ENCODE data around the gene MYO1E.

DNA sequence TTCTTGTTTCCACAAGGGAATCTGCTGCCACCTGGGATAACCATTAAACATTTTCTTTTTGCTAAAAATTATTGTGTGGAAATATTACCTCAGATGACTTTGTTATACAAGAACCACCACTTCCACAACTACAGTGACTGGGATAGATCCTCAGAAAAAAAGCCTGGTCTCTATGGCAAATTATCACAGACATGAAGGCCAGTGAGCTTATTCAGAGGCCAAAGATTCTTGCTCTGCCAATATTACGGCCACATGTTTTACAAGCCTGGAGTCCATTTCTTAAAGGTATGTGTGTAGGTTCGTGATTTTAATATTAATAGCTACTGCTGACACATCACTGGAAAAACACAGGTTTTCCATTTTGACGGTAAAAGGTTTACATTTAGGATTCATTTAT lies 73.8 kb downstream of the MYO1E start:
- TF ChIP-seq, protein P1, sequence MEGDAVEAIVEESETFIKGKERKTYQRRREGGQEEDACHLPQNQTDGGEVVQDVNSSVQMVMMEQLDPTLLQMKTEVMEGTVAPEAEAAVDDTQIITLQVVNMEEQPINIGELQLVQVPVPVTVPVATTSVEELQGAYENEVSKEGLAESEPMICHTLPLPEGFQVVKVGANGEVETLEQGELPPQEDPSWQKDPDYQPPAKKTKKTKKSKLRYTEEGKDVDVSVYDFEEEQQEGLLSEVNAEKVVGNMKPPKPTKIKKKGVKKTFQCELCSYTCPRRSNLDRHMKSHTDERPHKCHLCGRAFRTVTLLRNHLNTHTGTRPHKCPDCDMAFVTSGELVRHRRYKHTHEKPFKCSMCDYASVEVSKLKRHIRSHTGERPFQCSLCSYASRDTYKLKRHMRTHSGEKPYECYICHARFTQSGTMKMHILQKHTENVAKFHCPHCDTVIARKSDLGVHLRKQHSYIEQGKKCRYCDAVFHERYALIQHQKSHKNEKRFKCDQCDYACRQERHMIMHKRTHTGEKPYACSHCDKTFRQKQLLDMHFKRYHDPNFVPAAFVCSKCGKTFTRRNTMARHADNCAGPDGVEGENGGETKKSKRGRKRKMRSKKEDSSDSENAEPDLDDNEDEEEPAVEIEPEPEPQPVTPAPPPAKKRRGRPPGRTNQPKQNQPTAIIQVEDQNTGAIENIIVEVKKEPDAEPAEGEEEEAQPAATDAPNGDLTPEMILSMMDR (IDR thresholded peaks at IDR 0.05), result no peak
- no peak for TF ChIP-seq POLR2AphosphoS5 (IDR thresholded peaks at IDR 0.05)

All from gastroesophageal sphincter (tissue), 3 donors.